GM18861 (cell line): ENCODE measurements around the gene LTBP1.
"Not testable (repeated sequence)": the region's sequence is repeated elsewhere in the genome, so short reads cannot be mapped to it uniquely, and the experiment has no call there.

Experiments
- ATAC-seq: cut with Tn5 transposase; IDR thresholded peaks from one replicate; pipeline ENCODE4 v1.9.1; 2021; ENCODE audit not compliant: unreplicated experiment

The LTBP1 gene

DNA sequence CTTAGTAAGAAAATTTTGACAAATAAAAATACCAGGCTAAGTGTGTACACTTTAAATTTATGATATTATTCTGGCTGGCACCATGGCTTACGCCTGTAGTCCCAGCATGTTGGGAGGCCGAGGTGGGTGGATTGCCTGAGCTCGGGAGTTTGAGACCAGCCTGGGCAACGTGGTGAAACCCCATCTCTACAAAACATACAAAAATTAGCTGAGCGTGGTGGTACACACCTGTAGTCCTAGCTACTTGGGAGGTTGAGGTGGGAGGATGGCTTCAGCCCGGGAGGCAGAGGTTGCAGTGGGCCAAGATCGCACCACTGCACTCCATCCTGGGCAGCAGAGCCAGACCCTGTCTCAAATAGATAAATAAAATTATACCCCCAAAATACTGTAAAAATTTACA lies 421.8 kb downstream of the LTBP1 start:
- not testable (repeated sequence) for ATAC-seq

DNA sequence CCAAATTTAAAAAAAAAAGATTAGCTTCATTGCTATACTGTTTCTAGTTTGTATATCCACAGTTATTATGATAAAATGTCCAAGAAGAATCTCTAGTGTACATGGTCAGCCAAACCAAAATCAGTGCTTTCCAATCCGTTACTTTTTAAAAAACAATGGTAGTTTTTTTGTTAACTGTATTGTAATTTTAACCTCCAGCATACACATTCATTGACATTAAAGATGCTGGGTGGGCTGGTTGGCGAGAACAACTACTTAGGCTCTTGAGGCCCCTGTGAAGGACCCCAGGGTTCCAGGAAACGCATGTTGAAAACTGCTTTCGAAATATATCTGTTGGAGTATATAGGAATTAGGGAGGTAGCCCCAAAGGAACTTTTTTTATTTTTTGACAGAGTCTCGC lies 422.4 kb downstream of the LTBP1 start:
- no peak for ATAC-seq

DNA sequence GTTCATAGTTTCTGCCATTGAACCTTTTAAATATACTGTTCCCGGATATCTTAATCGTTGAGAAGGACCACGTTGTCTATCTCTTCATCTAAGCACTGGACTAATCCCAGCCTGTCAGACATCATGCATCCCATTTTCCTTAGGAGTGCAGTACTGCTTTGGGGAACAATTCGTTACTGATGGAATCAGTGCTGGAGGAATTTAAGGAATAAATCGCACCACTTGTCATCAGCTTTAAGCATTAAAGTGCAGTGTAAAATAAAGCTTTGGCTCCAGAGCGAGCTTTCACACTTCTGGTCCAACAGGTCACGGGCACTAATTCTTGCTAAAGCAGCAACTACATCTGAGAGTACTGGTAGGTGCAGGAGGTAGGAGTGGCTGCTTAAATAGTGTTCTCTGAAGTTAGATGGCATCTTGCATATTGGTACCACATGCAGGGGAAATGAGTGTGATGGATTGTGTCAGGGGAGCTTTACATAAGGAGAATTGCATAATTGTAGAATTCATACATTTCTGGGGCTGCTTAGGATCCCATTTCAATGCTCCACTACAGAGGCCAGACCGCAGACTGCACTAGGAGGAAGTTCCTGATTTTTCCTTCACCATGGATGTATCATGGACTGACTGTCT lies 424.0 kb downstream of the LTBP1 start:
- ATAC-seq, result no peak

DNA sequence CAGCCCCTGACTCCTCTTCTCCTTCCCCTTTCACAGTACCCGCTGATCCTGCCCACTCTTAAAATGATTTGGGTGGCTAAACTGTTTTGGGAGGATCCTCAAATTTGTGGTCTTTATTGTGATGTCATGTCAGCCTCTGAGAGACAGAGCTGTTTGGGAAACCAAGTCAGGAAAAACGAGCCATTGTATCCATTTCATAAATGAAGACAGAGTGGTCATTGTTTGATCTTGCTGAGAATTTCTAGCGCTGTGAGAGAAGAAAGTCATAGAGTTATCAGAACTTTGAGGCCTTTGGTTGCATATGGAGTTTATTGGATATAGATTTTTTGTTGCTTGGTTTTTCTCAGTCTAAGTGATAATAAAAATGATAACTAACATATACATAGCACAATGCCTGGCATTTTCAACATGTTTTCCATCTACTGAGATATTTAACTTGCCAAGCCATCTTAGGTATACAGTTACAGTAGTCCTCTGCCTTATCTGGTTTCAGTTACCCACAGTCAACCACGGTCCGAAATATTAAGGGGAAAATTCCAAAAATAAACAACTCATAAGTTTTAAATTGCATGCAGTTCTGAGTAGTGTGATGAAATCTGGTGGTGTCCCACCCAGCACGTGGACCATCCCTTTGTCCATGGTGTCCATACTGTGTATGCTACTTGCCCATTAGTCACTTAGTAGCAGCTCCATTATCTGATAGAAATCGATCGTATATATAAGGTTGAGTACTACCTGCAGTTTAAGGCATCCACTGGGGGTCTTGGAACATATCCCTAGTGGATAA lies 424.7 kb downstream of the LTBP1 start:
- ATAC-seq, result no peak

DNA sequence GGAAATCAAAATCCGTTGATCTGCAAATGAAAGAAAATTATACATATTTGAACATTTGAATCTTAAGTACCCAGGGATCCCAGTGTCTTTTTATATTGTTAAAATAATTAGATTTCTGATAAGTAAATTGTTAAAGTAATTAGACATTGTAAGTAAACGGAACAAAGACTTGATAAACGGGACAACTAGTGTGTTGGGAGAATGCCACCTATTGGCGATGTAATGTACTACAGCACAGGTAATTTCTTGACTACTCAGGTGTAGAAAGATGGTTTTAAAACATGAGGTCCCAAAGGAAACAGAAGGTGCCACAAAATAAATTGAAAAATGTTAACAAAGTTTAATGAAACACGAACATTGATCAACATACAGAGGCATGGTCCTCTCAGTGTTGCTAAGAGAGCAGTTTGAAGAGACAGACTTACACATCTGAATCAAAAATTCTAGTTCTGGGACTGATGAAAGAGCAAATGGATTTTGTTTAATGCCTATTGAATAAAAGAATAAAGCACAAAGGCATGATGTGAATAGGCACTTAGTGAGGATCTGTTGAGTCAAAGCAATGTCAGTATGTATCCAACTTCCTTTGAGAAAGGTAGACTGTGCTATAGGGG lies 426.3 kb downstream of the LTBP1 start:
- no peak for ATAC-seq

DNA sequence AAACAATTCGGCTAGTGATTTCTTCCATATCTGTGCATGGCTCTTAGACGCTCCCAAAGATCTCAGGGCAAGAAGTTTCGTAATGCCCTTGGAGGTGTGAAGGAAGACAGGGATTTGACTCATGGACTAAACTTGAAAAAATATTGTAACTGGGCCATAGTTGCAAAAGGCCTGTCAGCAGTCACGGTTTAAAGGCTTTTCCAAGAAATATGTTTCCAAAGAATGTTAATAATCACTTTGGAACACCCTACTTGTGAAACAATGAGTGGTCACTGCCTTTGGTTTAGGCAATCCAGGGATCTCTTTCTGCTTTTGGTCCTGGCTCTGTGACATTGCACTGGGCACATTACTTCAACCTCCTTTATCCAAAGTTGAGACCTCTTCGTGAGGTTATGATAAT lies 427.2 kb downstream of the LTBP1 start:
- ATAC-seq, result no peak

DNA sequence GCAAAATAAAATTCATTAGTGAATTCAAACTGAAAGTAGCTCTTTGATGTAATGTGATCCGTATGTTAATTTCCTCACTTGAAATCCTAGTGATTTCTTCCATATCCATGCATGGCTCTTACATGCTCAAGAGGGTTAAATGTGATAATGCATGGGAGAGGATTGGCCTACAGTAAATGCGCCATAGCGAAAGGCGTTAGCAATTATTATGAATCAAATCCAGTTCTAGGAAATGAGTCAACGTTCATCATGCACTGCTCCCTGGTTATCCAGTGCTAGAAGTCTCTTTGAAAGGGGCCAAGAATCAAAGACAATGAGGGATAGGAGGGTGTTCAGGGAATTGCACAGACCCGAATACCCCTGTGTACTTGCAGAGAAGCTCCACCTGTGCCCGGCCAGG lies 428.3 kb downstream of the LTBP1 start:
- no peak for ATAC-seq

DNA sequence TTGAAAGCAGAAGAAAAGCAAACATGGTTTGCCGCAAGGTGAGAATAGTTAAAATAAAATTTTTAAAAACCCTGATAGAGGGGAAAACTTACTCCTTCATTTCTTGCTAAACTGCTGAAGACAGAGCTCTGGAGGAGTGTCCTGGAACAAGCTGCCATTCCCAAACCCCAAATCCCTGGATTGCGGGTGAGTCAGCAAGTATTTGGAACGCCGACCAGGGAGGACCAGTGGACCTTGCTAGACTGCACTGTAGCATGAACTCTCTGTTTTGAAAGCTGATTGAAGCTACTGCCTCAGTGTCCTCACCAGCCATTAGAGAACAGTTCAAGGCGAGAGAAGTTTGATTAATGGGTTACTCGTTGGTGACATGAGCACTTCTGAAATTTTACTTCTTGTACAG lies 430.3 kb downstream of the LTBP1 start:
- no peak for ATAC-seq

DNA sequence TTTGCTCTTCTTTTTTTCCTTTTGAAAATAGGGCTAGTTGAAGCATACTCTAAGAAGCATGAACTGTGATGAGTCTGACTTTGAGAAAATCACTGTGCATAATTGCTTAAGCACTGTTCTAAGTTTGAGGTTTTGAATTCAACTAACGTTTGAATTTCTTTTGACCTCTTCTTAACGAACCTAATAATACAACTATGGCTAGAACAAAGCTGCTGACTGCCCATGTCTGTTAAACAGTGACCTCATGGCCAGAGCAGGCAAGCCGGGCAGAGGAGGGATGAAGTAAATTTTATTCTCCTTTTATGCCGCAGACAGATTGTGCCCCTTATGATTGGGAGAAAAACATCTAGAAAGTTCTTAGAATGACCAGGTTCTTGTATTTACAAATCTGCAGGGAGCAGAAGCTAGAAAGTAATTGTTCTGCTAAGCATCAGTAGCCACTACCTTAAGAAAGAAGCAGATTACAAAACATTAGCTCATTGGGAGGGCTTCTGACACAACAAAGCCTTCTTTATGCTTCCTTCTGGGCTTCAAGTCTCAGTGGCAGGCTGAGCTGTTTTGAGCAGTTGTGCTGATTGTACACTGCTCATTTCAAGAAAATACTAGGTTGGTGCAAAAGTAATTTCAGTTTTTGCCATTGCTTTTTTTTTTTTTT lies 431.9 kb downstream of the LTBP1 start:
- ATAC-seq, result no peak

DNA sequence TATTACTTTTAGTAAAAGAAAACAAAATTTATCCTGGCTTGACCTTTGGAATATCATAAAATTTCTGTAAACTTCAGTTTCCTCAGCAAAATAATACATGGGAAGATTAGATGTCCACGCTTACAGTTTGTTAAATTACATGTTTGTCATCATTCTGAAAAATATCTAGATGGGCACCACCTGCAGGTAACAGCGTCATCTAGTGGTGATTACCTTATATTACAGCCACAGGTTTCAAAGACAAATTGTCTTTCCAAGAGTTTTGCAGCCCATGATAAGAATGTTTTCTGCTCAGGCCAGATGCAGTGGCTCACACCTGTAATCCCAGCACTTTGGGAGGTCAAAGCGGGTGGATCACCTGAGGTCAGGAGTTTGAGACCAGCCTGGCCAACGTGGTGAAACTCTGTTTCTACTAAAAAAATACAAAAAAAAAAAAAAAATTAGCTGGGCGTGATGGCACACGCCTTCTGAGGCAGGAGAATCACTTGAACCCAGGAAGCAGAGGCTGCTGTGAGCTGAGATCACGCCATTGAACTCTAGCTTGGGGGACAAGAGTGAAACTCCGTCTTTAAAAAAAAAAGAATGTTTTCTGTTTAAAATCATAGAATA lies 433.4 kb downstream of the LTBP1 start:
- no peak for ATAC-seq

DNA sequence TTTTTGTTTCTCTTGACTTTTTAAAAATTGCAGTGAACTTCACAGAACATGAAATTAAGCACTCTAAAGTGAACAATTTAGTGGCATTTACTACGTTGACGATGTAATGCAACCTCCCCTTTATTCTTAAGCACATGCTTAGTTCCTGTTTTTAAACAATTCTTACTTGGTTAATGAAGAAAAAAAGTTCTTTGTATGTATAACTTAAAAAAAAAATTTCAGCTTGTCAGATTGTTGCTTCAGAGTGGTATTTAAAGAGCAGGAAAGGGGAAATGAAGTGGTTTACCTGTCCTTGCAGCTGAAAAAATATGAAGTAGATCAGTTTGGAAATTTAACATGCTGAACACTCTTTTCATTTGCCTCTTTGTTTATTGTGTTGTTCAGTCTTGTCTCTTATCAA lies 434.0 kb downstream of the LTBP1 start:
- no peak for ATAC-seq

DNA sequence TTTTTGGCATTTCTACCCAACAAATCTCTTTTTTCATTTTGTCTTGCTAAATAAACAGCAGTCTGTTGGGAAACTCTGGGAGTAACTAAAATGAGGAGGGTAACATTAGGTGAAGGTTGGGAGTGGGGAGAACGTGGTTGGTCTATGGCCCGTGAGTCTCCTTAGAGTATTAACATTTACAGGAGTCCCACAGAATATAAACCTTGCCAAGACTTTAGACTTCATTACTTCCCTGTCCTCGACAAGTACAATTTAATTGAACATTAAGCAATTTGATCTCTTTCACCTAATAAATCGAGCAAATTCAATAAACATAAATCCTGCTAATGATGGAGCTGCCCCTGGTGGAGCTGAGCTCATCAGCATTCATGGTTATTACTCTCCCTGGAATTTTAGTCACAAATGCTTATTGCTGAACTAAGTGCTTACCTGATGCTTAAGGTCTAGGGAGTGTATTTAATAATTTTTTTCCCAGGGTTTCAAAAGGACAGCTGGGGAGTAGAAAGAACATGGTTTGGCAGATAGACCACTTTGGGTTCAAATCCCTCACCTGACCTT lies 434.6 kb downstream of the LTBP1 start:
- ATAC-seq, result no peak

DNA sequence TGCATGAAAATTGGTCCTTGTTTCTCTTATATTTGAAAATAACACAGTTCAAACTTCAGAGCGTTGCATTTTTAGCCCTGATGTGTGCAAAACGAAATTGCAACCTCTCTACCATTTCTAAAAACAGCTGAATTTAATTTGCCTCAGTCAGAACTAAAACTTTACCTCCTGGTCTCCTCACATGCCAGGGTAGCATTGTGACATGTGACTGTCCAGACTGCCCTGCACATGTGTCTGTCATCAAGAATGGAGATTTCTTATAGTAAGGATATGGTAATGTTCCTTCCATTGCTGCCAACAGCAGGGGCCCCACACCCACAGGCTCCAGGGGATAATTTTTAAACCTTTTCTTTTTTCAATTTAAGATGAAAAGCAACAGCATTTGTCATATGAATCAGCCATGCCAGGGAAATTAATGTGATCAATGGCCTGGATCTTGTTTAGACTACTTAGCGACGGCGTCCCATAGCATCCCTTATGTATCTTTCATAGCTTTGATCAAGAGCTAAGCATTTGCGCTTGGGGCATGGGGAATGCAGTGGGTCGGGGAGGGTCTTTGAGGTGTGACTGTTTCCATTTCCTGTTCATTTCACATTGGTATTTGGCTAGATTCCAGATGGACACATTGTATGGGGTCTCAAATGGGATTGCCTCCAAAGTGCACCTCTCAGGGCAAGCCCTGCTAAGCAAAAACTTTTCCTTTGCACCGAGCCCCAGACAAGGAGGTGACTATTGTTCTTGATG lies 437.3 kb downstream of the LTBP1 start:
- ATAC-seq, result no peak

DNA sequence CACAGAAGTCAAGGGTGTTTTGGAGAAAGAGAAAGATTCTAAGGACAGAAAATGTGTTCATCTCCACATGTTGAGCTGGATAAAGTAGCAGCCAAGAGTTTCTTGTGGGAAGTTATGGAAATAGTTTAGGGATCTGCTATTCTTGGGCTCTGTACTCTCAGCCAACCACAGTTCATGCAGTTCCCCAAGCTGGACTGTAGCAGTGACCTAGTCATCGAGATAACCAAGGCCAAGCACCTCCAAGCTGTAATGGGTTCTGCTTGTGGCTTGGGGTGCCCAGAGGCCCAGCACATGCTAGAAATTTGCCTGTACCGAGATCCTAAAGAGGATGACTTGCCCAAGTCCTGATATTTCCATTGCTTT lies 437.8 kb downstream of the LTBP1 start:
- ATAC-seq, result no peak

DNA sequence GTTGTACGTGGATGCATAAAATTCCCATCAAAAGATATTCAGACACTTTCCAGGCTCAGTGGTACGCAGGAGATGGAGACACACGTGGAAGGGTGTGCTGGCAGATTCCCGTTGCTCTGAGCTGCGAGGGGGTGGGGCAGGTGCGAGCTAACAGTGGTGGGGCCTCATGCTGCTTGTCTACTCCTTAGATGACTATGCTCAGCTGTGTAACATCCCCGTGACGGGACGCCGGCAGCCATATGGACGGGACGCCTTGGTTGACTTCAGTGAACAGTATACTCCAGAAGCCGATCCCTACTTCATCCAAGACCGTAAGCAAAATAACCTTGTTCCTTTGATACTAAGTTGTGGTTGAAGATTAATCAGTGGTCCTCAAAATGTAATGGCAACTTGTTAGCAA lies 442.2 kb downstream of the LTBP1 start:
- no peak for ATAC-seq

DNA sequence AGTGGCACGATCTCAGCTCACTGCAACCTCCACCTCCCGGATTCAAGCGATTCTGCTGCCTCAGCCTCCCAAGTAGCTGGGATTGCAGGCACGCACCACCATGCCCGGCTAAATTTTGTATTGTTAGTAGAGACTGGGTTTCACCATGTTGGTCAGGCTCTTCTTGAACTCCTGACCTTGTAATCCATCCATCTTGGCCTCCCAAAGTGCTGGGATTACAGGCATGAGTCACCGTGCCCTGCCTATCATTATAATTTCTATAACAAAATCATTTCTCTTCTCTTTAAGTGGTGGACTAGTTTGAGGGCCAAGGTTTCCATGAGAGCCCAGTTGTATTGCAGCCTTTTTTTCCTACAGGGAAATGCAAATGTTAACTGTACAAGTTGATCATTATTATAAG lies 442.9 kb downstream of the LTBP1 start:
- not testable (repeated sequence) for ATAC-seq

DNA sequence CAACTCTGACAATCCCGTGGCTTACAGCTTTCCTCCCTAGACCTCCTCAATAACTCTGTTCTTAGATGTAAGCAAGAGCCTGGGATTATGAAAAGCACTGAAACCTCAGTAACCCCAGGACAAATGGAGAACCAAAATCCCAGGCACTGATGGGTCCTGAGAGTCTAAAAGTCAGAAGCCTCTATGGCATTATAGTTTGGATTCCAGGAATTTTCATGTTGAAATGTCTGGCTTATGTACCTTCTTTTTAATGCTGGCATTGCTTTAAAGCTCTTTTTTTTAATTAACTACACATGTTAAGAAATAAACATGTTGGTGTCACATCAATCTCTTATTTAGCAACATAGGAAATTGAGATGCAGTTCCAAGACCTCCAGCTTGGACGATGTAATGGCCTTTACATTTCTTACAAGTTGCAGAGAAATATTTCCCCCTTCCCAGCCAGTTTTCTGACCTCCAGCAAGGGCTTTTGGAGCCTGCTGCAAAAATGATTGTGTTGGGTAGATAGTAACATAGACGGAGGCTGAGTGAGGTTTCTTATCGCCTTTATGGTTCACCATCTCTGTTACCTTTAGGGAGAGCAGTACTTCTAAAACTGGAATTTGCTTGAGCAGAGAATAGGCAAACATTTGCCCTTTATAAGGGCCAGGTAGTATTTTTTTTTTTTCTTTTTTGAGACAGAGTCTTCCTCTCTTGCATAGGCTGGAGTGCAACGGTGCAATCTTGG lies 444.9 kb downstream of the LTBP1 start:
- no peak for ATAC-seq

DNA sequence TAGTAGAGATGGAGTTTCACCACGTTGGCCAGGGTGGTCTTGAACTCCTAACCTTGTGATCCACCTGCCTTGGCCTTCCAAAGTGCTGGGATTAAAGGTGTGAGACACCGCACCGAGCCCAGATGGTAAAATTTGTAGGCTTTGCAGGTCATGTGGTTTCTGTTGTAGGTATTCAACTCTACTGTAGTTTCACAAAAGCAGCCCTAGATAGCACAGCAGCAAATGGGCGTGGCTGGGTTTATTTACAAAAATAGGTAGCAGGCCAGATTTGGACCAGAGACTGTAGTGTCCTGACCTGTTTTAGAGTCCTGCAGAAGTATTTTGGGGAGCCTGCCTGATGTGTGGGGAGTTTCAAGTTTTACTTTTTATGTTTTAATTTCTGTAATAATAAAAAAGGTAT lies 445.6 kb downstream of the LTBP1 start:
- no peak for ATAC-seq

DNA sequence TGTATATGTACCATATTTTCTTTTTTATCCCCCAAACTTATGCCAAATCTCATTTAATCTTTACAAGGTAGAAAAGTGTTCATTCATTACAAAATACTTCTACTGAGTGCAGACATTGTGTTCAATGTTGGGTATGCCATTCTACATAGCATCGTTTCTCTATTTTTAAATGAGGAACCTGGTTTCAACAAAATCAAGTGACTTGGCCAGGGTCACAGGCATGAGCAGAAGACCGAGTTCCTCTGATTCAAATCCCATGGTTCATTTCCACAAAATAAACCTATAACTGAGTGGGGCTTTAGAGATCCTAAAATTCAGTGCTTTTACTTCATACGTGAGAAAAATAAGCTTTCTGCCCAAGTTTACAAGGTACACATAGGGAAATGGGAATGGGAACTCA lies 448.3 kb downstream of the LTBP1 start:
- ATAC-seq, result no peak
